GM12892 (cell line): ENCODE data around the gene ARID2.

Source experiments
- POLR2A ChIP-seq: IDR thresholded peaks from 2 replicates; pipeline ENCODE4 v1.6.1; 2011; ENCODE audit warnings: low read depth, low read length, control low read depth
- POLR2AphosphoS5 ChIP-seq: IDR thresholded peaks from 2 replicates; pipeline ENCODE4 v1.6.1; 2011; ENCODE audit warnings: low read depth, low read length, control low read depth

DNA sequence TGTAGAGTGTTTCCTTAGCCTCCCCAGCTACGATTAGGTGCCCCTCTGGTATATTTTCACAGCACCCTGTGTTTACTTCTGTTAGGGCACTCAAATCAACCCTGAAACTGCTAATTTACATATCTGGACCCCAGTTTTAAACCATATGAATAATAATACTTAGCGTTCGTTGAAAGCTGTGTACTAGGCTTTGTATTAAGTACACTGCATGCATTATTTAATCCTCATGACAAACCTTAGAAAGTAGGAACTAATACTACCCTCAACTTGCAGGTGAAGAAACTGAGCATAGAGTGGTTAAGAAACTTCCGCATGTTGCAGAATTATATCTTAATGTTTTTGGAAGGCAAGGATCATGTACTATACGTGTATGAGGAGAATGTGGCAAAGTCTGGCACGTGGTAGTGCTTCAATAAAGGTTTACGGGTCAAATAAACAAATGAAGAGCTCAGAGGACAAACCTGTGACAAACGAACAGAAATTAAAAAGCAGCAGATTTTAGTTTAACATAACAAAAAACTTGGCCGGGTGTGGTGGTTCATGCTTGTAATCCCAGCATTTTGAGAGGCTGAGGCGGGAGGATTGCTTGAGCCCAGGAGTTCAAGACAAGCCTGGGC is 22.2 kb upstream of the ARID2 start:
- TF ChIP-seq POLR2AphosphoS5 (no peak), POLR2A (no peak)
